Esophagus squamous epithelium (tissue), 4 donors: ENCODE data around the gene FBXO9.

Experiments used
- POLR2A ChIP-seq, 4 donors: fragments of 450-650 bp; IDR thresholded peaks; one replicate each; pipeline ENCODE4 v1.6.1; 2017; ENCODE audit warnings: antibody characterized with exemption in 4 of 4, mild to moderate bottlenecking in 4 of 4, moderate library complexity in 3 of 4
- TF ChIP-seq, protein P1 (sequence below), 6 experiments: fragments of 450-650 bp in 4 of 6; fragments of 200-600 bp in 2 of 6; sonication (generic) in 2 of 6; IDR thresholded peaks; one replicate each; pipeline ENCODE4 v1.5.1; 2016 to 2019; ENCODE audit warnings: antibody characterized with exemption in 6 of 6, mild to moderate bottlenecking in 4 of 6, moderate library complexity in 4 of 6

DNA sequence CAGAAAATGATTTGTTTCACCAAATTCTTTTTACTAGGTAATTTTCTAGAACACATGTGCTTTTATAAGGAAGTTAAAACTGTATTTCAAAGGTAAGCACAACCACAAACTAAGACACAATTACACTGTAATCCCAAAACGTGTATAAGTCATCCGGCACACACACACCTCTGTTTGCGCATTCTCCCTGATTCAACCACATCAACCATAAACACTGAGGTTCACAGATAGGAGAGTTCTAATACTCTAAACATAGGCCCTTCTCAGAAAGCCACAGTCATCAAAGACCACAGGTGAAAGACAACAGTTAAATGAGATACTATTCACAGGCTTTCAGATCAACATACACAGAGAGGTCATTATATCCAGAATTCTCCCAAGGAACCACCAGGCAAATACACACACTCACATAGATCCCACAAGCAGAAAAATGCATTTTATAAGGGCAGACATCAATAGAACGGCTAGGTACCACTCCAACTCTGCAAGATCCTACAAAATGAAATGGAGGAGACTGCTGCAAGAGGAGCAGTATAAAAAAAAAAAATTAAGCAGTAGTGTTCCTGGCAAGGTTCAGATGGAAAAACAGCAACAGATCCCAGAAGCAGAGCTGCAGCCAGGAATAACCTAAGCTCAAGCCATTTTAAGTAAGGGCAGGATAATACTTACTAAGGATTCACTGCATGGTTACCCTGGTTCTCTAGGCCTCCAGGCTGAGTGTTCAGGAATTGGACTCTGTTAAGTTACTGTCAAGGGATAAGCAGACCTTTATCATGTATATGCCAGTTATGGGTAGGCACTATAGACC lies 6.6 kb upstream of the FBXO9 start:
- TF ChIP-seq, protein P1, sequence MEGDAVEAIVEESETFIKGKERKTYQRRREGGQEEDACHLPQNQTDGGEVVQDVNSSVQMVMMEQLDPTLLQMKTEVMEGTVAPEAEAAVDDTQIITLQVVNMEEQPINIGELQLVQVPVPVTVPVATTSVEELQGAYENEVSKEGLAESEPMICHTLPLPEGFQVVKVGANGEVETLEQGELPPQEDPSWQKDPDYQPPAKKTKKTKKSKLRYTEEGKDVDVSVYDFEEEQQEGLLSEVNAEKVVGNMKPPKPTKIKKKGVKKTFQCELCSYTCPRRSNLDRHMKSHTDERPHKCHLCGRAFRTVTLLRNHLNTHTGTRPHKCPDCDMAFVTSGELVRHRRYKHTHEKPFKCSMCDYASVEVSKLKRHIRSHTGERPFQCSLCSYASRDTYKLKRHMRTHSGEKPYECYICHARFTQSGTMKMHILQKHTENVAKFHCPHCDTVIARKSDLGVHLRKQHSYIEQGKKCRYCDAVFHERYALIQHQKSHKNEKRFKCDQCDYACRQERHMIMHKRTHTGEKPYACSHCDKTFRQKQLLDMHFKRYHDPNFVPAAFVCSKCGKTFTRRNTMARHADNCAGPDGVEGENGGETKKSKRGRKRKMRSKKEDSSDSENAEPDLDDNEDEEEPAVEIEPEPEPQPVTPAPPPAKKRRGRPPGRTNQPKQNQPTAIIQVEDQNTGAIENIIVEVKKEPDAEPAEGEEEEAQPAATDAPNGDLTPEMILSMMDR (IDR thresholded peaks at IDR 0.05) = no peak
- no peak for TF ChIP-seq POLR2A (IDR thresholded peaks at IDR 0.05)
